GM23338 (cell line): ENCODE data around the gene ZC3H13. TPM values are rescaled to one million over a fixed set of nuclear protein-coding genes. Genes with fewer than 3 reads are reported as not detected.

Experiments
- ATAC-seq: fragments of 200-7000 bp; cut with Tn5 transposase; 3 replicates; pipeline ENCODE4 v1.9.1; 2020
- DNase-seq: peaks from one replicate; pipeline ENCODE4 v3.0.0-alpha.2; 2015; ENCODE audit warnings: low spot score
- H2AFZ ChIP-seq: fragments of 200-600 bp; sonication (generic); 2 replicates; pipeline ENCODE4 v1.8.0; 2016; ENCODE audit warnings: antibody characterized with exemption, mild to moderate bottlenecking, moderate library complexity
- H3F3A ChIP-seq: fragments of 200-600 bp; sonication (generic); replicated peaks from 2 replicates; pipeline ENCODE4 v1.8.0; 2017; ENCODE audit warnings: antibody characterized with exemption, mixed run types, low read depth
- H3K27ac ChIP-seq: fragments of 200-600 bp; sonication (generic); 2 replicates; pipeline ENCODE4 v1.6.1; 2016; ENCODE audit warnings: low read depth
- H3K27me3 ChIP-seq: fragments of 200-600 bp; sonication (generic); 2 replicates; pipeline ENCODE4 v1.8.0; 2016; ENCODE audit warnings: mild to moderate bottlenecking, mixed run types, moderate library complexity; ENCODE audit not compliant: insufficient read depth
- H3K36me3 ChIP-seq: fragments of 200-600 bp; sonication (generic); 2 replicates; pipeline ENCODE4 v1.8.0; 2016; ENCODE audit warnings: mild to moderate bottlenecking; ENCODE audit not compliant: insufficient read depth
- H3K4me1 ChIP-seq: fragments of 200-600 bp; sonication (generic); 2 replicates; pipeline ENCODE4 v1.8.0; 2016; ENCODE audit warnings: mild to moderate bottlenecking, moderate library complexity; ENCODE audit not compliant: insufficient read depth
- H3K4me2 ChIP-seq: fragments of 200-600 bp; sonication (generic); 2 replicates; pipeline ENCODE4 v1.7.1; 2017; ENCODE audit warnings: mixed run types
- H3K4me3 ChIP-seq: fragments of 200-600 bp; sonication (generic); 2 replicates; pipeline ENCODE4 v1.6.1; 2016; ENCODE audit warnings: mixed run types
- H3K79me2 ChIP-seq: fragments of 200-600 bp; sonication (generic); replicated peaks from 2 replicates; pipeline ENCODE4 v1.8.0; 2017; ENCODE audit warnings: mild to moderate bottlenecking; ENCODE audit not compliant: insufficient read depth
- H3K9me2 ChIP-seq: fragments of 200-600 bp; sonication (generic); 2 replicates; pipeline ENCODE4 v1.8.0; 2017; ENCODE audit not compliant: insufficient read depth
- H4K20me1 ChIP-seq: fragments of 200-600 bp; sonication (generic); replicated peaks from 2 replicates; pipeline ENCODE4 v1.8.0; 2017; ENCODE audit warnings: mild to moderate bottlenecking; ENCODE audit not compliant: insufficient read depth
- H3K27ac Mint-ChIP-seq: 2 replicates; pipeline ENCODE4 v1.8.0; 2020; ENCODE audit warnings: inconsistent platforms, mild to moderate bottlenecking, moderate library complexity, mixed read lengths
- H3K27me3 Mint-ChIP-seq: 3 replicates; pipeline ENCODE4 v1.8.0; 2022; ENCODE audit warnings: low read depth, mild to moderate bottlenecking, moderate library complexity, mixed read lengths, inconsistent platforms; ENCODE audit not compliant: insufficient read depth, poor library complexity
- H3K36me3 Mint-ChIP-seq: 3 replicates; pipeline ENCODE4 v1.8.0; 2021; ENCODE audit warnings: low read depth, mild to moderate bottlenecking, inconsistent platforms, moderate library complexity, mixed read lengths
- H3K4me1 Mint-ChIP-seq: 3 replicates; pipeline ENCODE4 v1.8.0; 2020; ENCODE audit warnings: mild to moderate bottlenecking, inconsistent platforms, mixed read lengths
- H3K4me3 Mint-ChIP-seq: 3 replicates; pipeline ENCODE4 v1.8.0; 2021; ENCODE audit warnings: moderate library complexity, mild to moderate bottlenecking, inconsistent platforms, mixed read lengths
- H3K9me3 Mint-ChIP-seq: 3 replicates; pipeline ENCODE4 v1.8.0; 2020; ENCODE audit warnings: moderate library complexity, mild to moderate bottlenecking, inconsistent platforms, mixed read lengths
- EZH2phosphoT487 ChIP-seq: fragments of 200-600 bp; sonication (generic); IDR thresholded peaks from one replicate; pipeline ENCODE4 v1.8.1; 2018; ENCODE audit warnings: antibody characterized with exemption; ENCODE audit not compliant: unreplicated experiment
- POLR2AphosphoS5 ChIP-seq: IDR thresholded peaks from 2 replicates; pipeline ENCODE4 v1.6.1; 2016; ENCODE audit warnings: antibody characterized with exemption, low read depth
- ZNF114 ChIP-seq: fragments of 250-450 bp; sonication (Bioruptor Pico); IDR thresholded peaks from 2 replicates; pipeline ENCODE4 v1.5.0; 2020; ENCODE audit warnings: mild to moderate bottlenecking, moderate library complexity
- polyA plus RNA-seq: library from polyadenylated mRNA; unstranded; fragments of >200 nt; fragmentation: Nextera tagmentation; extraction: Ambion mirVana; gene quantifications from 2 replicates; pipeline ENCODE4 v1.2.1, GENCODE V29; 2016
- total RNA-seq: library from RNA; depleted of rRNA; stranded (reverse); fragments of >200 nt; shearing (Covaris generic); gene quantifications from 2 replicates; pipeline ENCODE4 v1.2.3, GENCODE V29; 2014
- TF ChIP-seq, protein P1 (sequence below): fragments of 250-450 bp; sonication (Bioruptor Pico); IDR thresholded peaks from 2 replicates; pipeline ENCODE4 v1.5.0; 2020; ENCODE audit warnings: mild to moderate bottlenecking, moderate library complexity

The ZC3H13 gene
- total and polyA plus RNA-seq, 2 experiments from 2014 or later = 39.6 to 125 TPM

DNA sequence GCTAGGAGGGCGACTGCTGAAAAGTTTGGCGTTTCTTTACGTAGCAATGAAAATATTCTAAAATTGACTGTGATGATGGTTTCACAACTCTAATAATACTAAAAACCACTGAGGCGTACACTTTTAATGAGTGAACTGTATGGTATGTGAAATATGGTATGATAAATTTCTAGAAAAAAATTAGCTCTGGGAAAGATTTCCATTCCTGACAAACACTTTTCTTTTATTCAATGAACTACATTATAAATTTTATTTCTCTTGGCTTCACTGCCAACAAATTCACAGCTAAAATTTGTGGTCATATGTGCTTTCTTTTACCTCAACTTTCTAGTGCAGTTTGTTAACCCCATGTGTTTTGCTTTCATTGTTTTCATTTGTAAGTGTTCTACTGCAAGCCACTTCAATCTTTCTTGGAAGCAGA, 11.1 kb downstream of the ZC3H13 start:
- no peaks in the 10 kb centered on the region for H3K4me1 ChIP-seq
- Mint-ChIP-seq H3K36me3 (peaks cover 27% of the 10 kb centered on the region; the same call in 2 of the 3 replicates), H3K4me1 (no peaks in the 10 kb centered on the region), H3K9me3 (no peaks in the 10 kb centered on the region), H3K27ac (no peak overlapping the region), H3K27me3 (no peaks in the 10 kb centered on the region), H3K4me3 (no peak overlapping the region)
- no peaks in the 10 kb centered on the region for H3K9me2 ChIP-seq
- no peaks in the 10 kb centered on the region; the same call in 1 of the 2 replicates for H3K36me3 ChIP-seq
- TF ChIP-seq, protein P1, sequence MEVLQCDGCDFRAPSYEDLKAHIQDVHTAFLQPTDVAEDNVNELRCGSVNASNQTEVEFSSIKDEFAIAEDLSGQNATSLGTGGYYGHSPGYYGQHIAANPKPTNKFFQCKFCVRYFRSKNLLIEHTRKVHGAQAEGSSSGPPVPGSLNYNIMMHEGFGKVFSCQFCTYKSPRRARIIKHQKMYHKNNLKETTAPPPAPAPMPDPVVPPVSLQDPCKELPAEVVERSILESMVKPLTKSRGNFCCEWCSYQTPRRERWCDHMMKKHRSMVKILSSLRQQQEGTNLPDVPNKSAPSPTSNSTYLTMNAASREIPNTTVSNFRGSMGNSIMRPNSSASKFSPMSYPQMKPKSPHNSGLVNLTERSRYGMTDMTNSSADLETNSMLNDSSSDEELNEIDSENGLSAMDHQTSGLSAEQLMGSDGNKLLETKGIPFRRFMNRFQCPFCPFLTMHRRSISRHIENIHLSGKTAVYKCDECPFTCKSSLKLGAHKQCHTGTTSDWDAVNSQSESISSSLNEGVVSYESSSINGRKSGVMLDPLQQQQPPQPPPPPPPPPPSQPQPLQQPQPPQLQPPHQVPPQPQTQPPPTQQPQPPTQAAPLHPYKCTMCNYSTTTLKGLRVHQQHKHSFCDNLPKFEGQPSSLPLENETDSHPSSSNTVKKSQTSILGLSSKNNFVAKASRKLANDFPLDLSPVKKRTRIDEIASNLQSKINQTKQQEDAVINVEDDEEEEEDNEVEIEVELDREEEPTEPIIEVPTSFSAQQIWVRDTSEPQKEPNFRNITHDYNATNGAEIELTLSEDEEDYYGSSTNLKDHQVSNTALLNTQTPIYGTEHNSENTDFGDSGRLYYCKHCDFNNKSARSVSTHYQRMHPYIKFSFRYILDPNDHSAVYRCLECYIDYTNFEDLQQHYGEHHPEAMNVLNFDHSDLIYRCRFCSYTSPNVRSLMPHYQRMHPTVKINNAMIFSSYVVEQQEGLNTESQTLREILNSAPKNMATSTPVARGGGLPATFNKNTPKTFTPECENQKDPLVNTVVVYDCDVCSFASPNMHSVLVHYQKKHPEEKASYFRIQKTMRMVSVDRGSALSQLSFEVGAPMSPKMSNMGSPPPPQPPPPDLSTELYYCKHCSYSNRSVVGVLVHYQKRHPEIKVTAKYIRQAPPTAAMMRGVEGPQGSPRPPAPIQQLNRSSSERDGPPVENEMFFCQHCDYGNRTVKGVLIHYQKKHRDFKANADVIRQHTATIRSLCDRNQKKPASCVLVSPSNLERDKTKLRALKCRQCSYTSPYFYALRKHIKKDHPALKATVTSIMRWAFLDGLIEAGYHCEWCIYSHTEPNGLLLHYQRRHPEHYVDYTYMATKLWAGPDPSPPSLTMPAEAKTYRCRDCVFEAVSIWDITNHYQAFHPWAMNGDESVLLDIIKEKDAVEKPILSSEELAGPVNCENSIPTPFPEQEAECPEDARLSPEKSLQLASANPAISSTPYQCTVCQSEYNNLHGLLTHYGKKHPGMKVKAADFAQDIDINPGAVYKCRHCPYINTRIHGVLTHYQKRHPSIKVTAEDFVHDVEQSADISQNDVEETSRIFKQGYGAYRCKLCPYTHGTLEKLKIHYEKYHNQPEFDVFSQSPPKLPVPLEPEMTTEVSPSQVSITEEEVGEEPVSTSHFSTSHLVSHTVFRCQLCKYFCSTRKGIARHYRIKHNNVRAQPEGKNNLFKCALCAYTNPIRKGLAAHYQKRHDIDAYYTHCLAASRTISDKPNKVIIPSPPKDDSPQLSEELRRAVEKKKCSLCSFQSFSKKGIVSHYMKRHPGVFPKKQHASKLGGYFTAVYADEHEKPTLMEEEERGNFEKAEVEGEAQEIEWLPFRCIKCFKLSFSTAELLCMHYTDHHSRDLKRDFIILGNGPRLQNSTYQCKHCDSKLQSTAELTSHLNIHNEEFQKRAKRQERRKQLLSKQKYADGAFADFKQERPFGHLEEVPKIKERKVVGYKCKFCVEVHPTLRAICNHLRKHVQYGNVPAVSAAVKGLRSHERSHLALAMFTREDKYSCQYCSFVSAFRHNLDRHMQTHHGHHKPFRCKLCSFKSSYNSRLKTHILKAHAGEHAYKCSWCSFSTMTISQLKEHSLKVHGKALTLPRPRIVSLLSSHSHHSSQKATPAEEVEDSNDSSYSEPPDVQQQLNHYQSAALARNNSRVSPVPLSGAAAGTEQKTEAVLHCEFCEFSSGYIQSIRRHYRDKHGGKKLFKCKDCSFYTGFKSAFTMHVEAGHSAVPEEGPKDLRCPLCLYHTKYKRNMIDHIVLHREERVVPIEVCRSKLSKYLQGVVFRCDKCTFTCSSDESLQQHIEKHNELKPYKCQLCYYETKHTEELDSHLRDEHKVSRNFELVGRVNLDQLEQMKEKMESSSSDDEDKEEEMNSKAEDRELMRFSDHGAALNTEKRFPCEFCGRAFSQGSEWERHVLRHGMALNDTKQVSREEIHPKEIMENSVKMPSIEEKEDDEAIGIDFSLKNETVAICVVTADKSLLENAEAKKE = no peak
- no peak for TF ChIP-seq POLR2AphosphoS5
- TF ChIP-seq ZNF114 (CRISPR knock-in tag) = no peak
- no peaks in the 10 kb centered on the region for H3K27me3 ChIP-seq
- H2AFZ ChIP-seq = no peak overlapping the region
- no peak for ATAC-seq
- no peak overlapping the region for H3K4me3 ChIP-seq
- no peak for DNase-seq
- H3K27ac ChIP-seq = no peak overlapping the region
- H4K20me1 ChIP-seq = peaks cover 23% of the 10 kb centered on the region
- H3F3A ChIP-seq = no peaks in the 10 kb centered on the region
- H3K79me2 ChIP-seq = peaks cover 72% of the 10 kb centered on the region
- no peak overlapping the region for H3K4me2 ChIP-seq

DNA sequence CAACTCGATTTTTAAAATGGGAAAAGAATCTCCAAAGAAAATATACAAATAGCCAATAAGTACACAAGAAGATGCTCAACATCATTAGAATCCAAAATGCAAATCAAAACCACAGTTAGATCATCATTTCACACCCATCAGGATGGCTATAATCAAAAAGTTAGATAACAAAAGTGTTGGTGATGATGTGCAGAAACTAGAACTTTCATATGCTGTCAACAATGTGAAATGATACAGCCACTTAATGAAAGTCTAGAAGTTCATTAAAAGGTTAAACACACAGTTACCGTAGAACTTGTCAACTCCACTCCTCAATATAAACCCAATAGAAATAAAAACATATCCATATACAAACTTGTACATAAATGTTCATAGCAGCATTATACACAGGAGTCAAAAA, 11.8 kb downstream of the ZC3H13 start:
- ATAC-seq (no peak), DNase-seq (no peak)
- H3K27ac ChIP-seq = no peak overlapping the region
- H4K20me1 ChIP-seq = peaks cover 23% of the 10 kb centered on the region
- H3K27ac Mint-ChIP-seq = no peak overlapping the region
- no peak for TF ChIP-seq EZH2phosphoT487
- no peaks in the 10 kb centered on the region for H3K4me1 Mint-ChIP-seq
- no peaks in the 10 kb centered on the region for H3K9me3 Mint-ChIP-seq
- no peaks in the 10 kb centered on the region for H3K9me2 ChIP-seq
- no peak overlapping the region for H2AFZ ChIP-seq
- peaks cover 33% of the 10 kb centered on the region; the same call in 2 of the 3 replicates for H3K36me3 Mint-ChIP-seq
- no peaks in the 10 kb centered on the region for H3K27me3 ChIP-seq
- no peak overlapping the region for H3K4me2 ChIP-seq
- no peaks in the 10 kb centered on the region for H3K4me1 ChIP-seq
- H3K79me2 ChIP-seq = peaks cover 72% of the 10 kb centered on the region
- no peak overlapping the region for H3K4me3 Mint-ChIP-seq
- no peaks in the 10 kb centered on the region; the same call in 1 of the 2 replicates for H3K36me3 ChIP-seq
- no peak overlapping the region for H3K4me3 ChIP-seq
- no peaks in the 10 kb centered on the region for H3F3A ChIP-seq
- H3K27me3 Mint-ChIP-seq = no peaks in the 10 kb centered on the region
